HG02588 (cell line): ENCODE data around the gene JAZF1.
A peak's percentile ranks its signal among the peaks of the same experiment; 100 is the strongest.

Experiments used
- ATAC-seq: cut with Tn5 transposase; IDR thresholded peaks from one replicate; pipeline ENCODE4 v1.9.1; 2021; ENCODE audit warnings: mild to moderate bottlenecking, moderate library complexity; ENCODE audit not compliant: unreplicated experiment

JAZF1 gene

DNA sequence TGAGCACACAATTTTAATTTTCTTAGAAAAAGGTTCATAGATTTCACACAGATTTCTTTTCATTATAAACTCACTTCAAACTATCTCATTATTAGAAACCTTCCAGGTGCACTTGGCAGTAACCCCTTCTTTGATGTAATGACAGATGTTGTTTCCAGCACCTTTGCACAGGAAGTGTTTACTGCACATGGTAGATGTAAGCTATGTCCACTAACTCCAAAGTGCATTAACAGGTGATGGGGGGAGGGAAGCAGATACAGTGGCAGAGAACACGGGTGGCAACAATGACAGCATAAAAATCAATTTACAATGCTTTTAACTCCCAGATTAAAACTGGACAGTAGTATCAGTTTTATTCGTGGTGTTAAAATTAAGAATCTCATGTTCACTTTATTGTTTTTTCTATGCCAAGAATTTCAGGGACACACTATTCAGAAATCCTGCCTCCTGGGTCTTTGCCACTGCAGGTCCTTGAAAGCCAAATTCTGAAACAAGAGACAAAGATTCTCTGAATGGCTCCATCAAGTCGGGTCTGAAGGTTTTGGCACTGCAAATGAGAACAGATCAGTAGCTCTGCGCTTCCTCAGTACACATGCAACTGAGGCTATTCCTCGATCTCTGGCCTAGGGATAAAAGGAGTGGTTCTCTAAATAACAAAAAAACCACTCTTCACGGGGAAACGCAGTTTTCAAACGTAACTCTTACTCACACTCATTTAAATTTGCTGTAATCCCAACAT lies 187.7 kb downstream of the JAZF1 start:
- no peak for ATAC-seq

DNA sequence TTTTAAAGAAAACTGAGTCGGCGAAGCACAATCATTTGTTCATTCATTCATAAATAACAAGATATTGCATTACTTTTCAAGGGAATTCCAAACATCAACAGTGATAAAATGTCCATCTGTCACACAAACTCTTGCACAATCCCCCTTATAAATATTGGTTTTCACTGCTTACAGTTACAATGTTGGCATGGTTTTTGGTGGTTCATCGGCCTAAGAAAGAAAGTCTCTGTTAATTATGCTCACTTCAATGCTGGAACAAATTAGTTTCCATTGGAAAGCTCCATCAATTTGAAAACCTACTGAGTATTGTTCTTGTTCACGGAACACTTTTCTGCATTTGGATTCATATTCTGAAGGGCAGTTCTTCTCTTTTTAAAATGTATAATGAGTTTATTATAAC lies 188.5 kb downstream of the JAZF1 start:
- no peak for ATAC-seq

DNA sequence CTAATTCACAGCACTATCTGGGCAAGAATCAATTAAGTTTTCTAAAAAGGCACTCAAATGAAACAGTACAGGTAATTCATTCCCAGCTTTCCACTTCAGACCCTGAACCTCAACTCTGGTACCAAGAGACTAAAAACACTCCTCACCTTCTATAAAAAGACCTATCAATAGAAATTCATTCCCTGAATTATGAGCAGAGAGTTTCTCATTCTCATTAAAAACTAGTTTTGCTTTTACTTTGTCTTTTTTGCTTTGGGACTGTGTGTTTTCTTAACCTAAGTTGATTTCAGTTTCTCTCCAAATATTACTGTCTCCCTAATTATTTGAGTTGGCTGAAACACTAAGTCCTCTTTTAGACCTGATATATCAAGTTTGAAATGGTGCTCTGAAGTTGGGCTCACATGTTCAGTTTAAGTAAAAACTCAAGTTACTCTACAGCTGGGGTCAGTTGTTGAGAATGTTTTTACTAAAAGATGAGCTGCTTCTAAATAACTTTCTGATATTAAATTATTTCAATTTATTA lies 189.5 kb downstream of the JAZF1 start:
- no peak for ATAC-seq

DNA sequence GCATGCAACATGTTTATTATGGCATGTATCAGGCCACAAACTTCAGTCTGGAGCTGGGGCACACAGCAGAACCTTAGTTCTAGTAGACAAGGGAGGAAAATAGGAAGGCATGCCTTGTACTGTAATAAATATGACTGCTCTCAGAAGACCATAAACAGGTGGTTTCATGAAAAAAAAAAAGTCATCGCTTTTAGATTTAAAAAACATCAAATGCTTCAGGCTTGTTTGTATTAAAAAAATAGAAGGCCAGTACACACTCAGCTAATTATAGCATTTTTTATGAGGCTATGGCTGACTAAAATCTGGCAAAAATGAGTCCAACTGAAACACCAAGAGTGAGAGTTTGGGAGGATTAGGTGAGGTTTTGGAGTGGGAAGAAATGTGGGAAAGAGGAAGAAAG lies 204.1 kb downstream of the JAZF1 start:
- ATAC-seq = no peak

DNA sequence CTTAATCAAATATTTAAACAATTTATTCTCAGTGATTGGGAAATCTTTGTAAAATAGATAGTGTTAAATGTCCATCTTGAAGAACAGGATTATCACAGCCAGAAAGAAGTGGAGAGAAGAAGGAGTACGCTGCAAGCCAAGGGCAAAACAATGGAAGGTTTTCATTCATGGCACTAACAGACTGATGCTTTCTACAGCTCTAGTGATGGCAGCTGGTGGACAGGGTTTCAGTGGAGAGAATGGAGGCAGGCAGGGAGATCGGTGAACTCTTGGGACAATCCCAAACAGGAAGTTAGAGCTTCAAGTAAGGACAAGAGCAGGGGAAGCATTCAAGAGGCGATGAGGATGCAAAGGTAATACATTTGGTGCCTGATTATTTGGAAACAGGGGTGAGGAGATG lies 207.0 kb downstream of the JAZF1 start:
- ATAC-seq = no peak

DNA sequence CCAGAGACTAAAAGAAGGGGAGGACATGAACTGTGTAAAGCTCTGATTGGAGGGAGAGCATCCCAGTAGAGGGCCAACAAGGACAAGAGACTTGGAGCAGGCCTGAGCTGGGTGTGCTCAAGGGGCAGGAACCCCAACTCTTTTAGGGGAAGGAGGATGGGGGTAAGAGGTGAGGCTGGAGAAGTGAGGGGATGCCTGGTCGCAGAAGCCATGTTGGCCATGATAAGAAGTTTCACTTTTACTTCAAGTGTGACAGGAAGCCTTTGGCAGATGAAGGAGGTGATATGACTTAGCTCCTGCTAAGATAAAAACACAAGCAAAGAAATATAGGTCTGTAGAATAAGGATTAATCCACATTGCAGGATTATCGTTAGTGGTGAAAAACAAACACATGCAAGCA lies 208.3 kb downstream of the JAZF1 start:
- ATAC-seq = no peak

DNA sequence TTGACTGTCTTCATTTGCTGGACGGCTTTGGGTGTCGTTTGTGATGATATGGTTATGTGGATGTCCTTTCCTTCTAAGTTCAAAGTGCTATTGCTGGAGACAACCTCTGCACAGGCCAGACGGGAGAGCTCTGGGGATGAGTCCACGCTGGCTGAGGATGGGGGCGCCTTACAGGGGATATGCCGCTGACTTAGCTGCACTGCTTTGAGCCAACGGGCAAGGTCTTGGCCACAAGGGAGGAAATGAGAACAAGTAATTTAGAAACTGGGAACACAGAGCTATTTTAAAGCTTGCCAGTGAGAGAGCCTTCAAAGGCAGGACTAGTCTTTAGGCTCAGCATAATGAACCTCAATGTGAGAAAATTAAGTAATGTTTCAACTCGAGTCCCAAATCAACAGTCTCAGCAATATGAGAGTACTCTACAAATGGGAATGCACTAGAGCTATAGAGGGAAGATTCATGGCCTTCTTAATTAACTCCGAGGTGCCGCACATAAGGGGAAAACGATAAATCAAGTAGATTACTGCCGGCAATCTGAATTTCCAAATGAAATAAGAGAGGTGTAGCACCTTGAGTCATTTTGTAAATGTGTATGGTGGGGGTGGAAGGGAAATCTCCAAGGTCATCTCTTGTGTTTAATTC lies 209.3 kb downstream of the JAZF1 start:
- ATAC-seq = no peak

DNA sequence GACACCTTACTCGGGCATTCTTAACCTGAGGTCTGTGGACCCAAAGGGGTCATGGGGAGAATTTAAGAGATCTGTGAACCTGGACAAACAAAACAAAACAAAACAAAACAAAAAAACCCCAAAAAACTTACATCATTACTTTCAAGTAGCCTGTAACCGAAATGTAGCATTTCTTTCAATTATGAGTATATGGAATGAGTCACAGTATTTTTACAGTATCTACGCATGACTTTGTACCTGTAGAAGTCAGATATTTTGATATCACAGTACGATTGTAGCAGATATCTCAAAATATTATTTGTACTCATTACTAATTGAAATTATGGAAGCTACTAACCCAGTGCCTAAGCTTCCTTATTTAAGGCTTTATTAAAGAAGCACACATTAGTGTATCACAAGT lies 210.2 kb downstream of the JAZF1 start:
- ATAC-seq = no peak

DNA sequence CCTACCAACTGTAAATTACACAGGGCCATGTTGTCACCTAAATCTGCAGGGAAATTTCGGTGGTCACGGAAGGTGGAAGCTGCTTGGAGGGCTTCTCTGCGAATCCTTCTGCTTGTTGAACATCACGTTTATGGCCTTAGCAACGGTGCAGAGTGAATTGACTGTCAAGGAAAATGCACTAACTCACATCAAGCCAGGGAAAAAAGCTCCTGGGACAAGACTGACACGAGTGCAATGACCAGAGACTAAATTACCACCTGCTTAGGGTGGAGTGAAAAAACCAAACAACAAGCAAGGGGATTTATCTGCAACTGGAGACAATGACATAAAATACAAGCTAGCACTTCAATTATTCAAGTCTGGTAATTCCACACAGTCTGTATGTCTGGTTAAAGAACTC lies 211.2 kb downstream of the JAZF1 start:
- no peak for ATAC-seq

DNA sequence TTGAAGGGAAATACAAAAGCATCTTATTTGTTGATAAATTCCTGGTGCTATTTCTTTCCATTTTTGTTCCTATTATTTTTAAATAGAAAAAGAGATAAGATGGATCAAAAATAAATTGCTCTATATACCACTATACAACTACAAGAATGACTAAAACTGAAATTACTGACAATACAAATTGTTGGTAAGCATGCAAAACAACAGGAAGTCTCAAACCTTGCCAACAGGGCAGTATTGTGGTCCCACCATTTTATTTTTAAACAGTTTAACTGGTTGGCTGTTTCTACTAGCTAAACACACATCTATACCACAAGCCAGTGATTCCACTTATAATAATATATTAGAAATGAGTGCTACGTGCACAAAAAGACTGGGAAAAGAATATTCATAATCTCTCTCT lies 213.0 kb downstream of the JAZF1 start:
- peak; percentile 68 for ATAC-seq

DNA sequence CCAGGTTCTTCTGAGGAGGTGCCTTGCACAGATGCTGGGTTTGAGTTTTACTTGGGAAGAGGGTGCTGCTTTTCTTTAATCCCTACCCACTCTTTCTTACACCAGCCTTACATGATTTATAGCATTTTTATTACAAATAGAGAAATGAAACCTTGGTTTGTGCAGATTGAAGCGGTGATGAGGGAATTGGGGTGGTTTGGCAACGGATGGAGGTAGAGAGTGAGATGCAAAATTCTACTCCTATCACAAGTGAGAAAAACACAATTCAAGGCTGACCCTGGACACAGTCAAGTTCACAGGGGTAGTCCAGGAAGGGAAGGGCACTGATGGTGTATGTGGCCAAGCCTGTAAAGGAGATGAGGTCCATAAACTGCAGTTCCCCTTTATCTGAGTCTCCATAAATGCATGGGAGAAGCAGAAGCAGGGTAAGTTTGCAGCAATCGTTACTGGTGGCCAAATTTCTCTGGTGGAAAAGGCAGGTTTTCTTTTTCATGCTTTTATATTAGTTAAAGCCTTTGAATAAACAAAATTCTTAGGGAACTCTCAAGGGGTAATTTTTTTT lies 214.3 kb downstream of the JAZF1 start:
- no peak for ATAC-seq

DNA sequence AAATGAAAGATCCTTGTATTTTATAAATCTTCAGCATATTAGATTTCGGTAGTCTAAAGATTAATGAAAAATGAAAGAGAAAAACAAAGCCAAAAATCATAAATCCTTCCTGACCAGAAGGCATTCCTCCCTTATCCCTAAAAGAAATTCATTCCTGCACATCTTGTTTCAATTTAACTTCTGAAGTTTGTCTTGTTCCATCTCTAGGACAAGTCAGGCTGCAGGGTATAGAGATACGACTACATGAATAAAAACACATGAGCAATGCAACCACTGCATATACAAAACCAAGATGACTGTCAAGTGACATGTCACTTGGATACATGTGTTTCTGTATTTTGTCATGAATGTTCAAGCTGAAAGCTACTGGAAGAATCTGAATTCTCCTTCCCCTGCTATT lies 214.9 kb downstream of the JAZF1 start:
- no peak for ATAC-seq

DNA sequence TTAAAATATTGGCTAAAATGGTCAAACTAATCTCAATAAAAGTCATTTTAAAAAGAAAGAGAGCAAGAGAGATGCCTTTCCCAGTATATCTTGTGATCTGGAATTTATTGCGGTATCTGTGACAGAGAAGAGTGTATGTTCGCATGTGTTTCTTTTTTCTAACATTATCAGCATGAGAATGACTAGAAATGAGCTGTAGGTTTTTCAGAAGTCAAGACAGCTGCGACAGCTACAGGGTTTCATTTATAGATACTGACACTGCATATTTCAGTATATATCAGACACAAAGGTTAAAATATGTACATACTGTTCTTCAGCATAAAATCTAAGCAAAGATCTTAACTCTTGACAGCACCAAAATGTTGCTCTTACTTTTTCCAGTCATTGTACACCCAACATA lies 215.8 kb downstream of the JAZF1 start:
- no peak for ATAC-seq

DNA sequence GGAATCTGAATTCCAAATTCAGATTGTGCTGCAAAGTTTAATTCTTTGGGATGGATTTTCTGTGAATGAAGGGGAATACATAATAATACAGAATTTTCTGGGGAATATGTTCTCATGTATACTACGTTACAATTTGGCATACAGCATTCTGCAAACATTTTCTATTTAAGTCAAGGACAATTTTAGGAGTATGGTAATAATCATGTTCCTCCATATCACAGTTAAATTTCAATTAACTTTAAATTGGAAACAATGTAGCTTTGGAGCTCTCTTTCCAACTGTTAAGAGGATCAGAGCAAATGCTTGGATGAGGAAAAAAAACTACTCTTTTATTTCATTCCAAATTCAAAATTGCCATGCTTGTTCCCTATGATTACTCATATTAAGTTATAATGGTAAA lies 217.5 kb downstream of the JAZF1 start:
- no peak for ATAC-seq

DNA sequence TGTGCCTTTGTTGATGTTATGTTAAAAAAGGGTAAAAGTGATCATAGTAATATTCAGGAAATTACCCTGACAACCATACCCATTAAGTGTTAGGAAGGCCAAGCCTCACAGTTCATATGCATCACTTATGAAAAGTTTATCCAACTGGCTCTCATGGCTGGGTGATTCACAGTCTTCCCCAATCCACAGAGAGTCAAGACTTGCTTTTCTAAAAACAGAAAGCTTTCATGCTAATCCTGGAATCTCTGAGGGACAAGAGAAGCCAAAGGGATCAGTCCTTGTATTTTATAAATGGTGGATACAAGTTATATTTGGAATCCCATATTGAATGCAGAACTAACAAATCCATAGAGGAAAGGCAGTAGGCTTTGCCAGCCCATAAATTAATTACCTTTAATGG lies 218.3 kb downstream of the JAZF1 start:
- ATAC-seq = no peak

DNA sequence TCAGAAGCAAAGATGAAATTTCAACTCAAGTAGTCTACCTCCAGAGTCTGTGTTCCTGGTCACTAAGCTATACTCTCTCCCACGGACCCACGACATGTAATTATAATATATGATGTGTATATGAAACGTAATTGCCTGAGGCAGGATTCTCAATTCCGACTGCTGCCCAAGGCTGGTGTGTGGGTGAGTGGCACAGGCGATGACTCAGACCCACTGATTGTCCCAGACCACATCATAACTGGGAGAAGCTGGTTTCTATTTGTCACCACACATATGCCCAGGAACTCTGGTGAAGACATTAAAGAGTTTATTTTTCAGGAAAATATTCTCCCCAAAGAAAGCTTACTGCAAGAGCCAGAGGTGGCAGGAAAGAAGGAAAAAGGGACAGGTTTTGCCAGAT lies 219.3 kb downstream of the JAZF1 start:
- no peak for ATAC-seq

DNA sequence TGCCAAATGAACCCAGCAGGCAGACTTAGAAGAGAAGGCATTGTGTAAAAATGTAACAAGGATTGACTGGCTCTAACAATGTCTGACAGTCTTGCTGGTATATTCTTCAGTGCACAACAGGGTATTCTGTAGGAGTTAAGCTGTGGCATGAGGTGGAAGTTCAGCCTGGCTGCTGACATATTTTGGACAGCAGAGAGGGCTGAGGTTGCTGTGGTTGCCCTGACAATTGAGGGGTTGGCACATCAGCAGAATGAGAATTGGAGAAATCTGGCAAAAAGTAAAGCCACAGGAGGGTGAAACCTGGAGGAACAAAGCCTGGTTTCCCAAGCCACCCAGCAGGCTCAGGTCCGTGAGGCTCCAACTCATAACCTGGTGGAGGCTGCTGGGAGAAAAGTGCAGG lies 220.2 kb downstream of the JAZF1 start:
- no peak for ATAC-seq

DNA sequence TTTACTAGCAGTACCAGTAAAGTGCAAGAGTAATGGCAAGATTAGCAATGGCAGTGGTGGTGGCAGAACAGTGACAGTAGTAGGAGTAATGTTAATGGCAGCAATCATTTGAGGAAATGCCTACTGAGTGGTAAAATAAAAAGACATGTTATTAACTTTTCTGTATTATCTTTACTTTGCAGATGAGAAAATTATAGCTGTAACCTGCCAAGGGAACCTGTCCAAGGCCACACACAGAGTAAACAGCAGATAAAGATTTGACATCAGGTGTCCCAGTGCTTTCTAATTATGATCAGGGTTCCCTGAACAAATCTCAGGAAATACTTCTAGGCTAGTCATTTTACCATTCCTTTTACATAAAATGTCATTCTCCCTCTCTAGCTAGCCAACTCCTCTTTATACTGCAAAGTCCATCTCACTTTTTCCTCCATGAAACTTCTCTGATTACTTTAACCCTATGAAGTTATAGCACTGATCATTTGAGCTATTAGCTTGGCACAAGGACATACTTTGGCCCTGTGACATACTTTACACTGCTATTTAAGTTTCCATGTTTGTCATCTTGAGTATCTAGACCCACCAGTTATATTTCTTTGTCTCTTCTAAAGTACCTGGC lies 221.6 kb downstream of the JAZF1 start:
- ATAC-seq = no peak

DNA sequence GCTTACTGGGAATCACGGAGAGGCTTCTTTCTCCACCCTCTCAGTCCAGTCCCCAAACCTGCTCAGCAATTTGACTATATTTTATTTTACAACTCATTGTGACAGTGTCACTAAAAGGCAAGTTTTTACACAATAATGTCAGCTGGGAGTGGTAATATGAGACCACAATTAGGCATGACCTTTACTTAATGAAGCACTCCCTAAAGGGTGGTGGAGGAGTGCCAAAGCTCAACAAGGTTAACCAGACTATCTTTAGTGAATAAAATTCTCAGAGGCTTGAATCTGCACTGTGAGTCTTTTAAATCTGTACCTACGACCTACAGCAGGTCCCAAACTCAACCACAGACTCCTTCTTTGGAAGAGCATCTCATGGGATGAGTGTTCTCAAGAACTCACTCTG lies 225.0 kb downstream of the JAZF1 start:
- ATAC-seq = no peak

DNA sequence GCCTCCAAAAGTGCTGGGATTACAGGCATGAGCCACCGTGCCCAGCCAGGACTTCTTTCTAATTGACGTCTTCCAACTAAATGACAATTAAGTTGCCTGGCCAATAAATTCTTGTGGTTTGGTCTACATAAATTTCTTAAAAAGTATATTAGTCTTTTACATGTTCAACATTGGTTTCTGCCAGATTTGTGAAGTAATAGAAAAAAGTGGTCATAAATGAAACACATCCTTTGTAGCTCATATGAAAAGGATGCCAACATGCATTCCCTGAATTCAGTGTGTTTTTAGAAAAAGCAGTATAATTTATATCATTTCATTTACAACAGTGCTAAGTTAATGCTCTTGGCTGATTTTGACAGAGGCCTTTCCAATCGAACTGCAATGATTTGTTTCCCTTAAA lies 225.6 kb downstream of the JAZF1 start:
- no peak for ATAC-seq

DNA sequence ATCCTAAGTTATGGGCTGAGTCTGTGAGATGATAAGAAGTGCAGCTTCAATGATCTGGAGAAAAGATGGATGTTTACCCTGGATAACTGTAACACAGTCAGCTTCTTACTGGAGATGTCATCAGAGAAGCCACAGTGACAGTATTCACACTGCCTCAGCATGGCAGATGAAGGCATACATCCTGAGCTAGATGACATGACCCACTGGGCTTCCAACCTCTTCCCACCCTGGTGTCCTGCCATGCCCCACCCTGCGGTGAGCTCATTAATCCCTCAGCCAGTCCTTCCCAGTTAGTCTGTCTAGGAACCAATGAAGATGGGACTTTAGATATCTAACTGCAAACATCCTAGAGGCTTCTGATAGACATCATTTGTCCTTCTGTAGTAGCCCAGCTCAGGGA lies 226.8 kb downstream of the JAZF1 start:
- no peak for ATAC-seq

DNA sequence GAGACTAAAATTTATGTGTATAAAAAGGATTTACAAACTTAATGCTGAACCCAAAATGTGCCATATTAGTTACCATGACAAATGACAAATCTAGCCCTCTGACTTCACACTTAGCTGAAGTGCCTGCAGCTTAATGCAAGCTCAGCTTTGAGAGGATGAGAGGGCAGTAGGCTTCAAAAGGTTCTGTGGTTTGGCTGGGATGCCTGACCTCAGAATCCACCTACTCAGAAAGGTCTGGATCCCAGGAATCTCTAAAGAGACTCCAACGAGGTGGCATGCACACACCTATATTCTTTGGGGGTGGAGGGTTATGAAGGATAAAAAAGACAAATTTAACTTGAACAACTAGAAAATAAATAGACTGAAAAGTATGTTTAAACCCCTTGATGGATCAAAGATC lies 227.2 kb downstream of the JAZF1 start:
- no peak for ATAC-seq
